GM18499 (cell line): Measurements from ENCODE around the gene UNC13B.
"Not testable (repeated sequence)": the region's sequence is repeated elsewhere in the genome, so short reads cannot be mapped to it uniquely, and the experiment has no call there.

ENCODE experiments used
- ATAC-seq: cut with Tn5 transposase; IDR thresholded peaks from one replicate; pipeline ENCODE4 v1.9.1; 2021; ENCODE audit warnings: moderate number of reproducible peaks; ENCODE audit not compliant: insufficient read depth, unreplicated experiment

UNC13B gene

GRCh38 chr9:35409434-35409833 lies 247.6 kb downstream of the UNC13B start:
- ATAC-seq: not testable (repeated sequence)

GRCh38 chr9:35414889-35415288 lies 253.1 kb downstream of the UNC13B start:
- no peak for ATAC-seq

- no peak for ATAC-seq
These were observed 253.7 kb downstream of the UNC13B start for GRCh38 chr9:35415402-35416097.

- no peak for ATAC-seq
These were observed 254.3 kb downstream of the UNC13B start for GRCh38 chr9:35416098-35416427.

GRCh38 chr9:35422346-35422745 lies 260.5 kb downstream of the UNC13B start:
- ATAC-seq: no peak

- no peak for ATAC-seq
These were observed 260.9 kb downstream of the UNC13B start for GRCh38 chr9:35422753-35423152.

- ATAC-seq: no peak
These were observed 261.7 kb downstream of the UNC13B start for GRCh38 chr9:35423499-35423898.

- no peak for ATAC-seq
These were observed 262.8 kb downstream of the UNC13B start for GRCh38 chr9:35424356-35425352.

GRCh38 chr9:35426627-35427026 lies 264.8 kb downstream of the UNC13B start:
- ATAC-seq: no peak

- no peak for ATAC-seq
These were observed 269.7 kb downstream of the UNC13B start for GRCh38 chr9:35431467-35431866.

GRCh38 chr9:35432076-35432475 lies 270.3 kb downstream of the UNC13B start:
- no peak for ATAC-seq

GRCh38 chr9:35436933-35437332 lies 275.1 kb downstream of the UNC13B start:
- ATAC-seq: no peak

GRCh38 chr9:35446012-35446411 lies 284.2 kb downstream of the UNC13B start:
- no peak for ATAC-seq

- no peak for ATAC-seq
These were observed 286.7 kb downstream of the UNC13B start for GRCh38 chr9:35448496-35448895.

- ATAC-seq: no peak
These were observed 290.7 kb downstream of the UNC13B start for GRCh38 chr9:35452481-35452880.

GRCh38 chr9:35453786-35454185 lies 292.0 kb downstream of the UNC13B start:
- no peak for ATAC-seq
